Muscle of back (tissue), 11 donors: ENCODE data around the gene SPTY2D1. TPM values are rescaled to one million over a fixed set of nuclear protein-coding genes. Genes with fewer than 3 reads are reported as not detected.

ENCODE experiments used
- DNase-seq, 3 donors: peaks; one replicate each; pipeline versions ENCODE4 v3.0.0 to v3.0.0-alpha.2; 2013
- polyA plus RNA-seq, 10 donors: library from polyadenylated mRNA; unstranded; fragments of 120-200 nt; gene quantifications; one replicate each; pipeline ENCODE4 v1.2.1, GENCODE V29; 2013; ENCODE audit not compliant: insufficient read length in 10 of 10

SPTY2D1 gene
- polyA plus RNA-seq, 10 donors, result 12.6 to 18.7 (median 16.7) TPM

DNA sequence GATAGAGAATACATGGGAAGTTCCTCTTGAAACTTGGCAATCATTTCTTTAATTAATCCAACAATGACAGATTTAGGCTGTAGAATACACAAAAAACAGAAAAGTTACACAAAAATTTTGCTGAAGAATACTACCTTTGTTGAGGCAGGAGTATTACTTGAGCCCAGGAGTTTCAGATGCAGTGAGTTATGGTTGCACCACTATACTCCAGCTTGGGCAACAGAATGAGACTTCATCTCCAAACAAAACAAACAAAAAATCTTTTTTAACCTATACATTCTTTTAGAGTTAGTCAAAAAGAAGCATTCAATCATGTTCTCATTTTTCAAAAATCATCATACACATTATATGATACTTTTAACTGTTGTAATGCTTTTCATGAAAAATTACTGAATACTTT lies 67.7 kb downstream of the SPTY2D1 start:
- DNase-seq, result no peak

DNA sequence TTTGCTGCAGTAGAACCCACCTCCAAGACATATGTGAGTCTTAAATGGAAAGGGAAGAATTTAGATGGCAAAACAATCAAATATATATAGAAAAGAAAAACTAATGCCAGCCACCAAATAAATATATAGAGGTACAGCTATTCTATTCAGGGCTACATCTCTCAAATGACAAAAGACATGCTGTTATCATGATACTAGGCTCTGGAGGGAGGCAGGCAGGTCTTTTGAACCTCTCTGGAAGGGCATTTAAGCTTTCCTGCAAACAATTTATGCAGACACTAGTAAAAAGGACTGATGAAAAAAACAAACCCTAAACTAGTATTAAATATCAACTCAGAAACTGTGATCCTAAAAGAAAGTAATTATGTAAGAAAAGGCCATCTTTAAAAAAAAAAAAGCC lies 70.0 kb downstream of the SPTY2D1 start:
- DNase-seq, result no peak

DNA sequence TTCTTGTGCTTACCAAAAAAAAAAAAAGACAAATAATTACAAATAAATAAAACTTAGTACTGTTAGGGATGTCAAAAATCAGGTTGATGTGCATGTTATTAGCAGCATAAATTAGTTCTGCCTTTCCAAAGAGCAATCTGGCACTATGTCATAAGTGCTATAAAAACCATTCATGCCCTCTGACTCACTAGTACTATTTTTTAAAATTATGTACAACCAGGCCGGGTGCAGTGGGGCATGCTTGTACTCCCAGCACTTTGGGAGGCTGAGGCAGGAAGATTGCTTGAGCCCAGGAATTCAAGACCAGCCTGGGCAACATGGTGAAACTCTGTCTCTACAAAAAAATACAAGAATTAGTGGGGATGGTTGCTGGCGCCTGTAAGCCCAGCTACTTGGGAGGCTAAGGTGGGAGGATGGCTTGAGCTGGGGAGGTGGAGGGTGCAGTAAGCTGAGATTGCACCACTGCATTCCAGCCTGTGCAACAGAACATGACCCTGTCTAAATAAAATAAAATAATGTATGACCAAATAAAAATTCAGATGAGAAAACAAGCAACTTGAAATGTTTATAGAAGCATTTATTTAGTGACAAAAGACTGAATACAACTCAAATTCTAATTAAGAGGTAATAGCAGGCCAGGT lies 70.9 kb downstream of the SPTY2D1 start:
- no peak for DNase-seq

Other genes starting within 250 kb of the SPTY2D1 start
- 100 to 1,000 TPM; 523 to 867 (median 649) TPM for gene LDHA, start 239.8 kb downstream of the SPTY2D1 start, polyA plus RNA-seq
- gene LDHC, start 222.0 kb downstream of the SPTY2D1 start, polyA plus RNA-seq, result 1 to 10 TPM in 2 of 10 donors, under 1 TPM in 1, not detected in 7; 0.76 to 1.3 (median 1.1) TPM
- under 1 TPM; 0.10 to 0.40 (median 0.26) TPM for gene LDHAL6A, start 178.5 kb downstream of the SPTY2D1 start, polyA plus RNA-seq
- 100 to 1,000 TPM in 5 of 10 donors, 10 to 100 TPM in 5; 90.7 to 112 (median 101) TPM for gene TSG101, start 107.4 kb downstream of the SPTY2D1 start, polyA plus RNA-seq
- gene UEVLD, start 45.6 kb downstream of the SPTY2D1 start, polyA plus RNA-seq, result 10 to 100 TPM; 10.3 to 16.4 (median 13.1) TPM
- 10 to 100 TPM in 1 of 10 donors, 1 to 10 TPM in 9; 2.6 to 10.5 (median 4.4) TPM for gene MISFA, start 34.6 kb downstream of the SPTY2D1 start, polyA plus RNA-seq
- 1 to 10 TPM; 1.8 to 3.6 (median 3.0) TPM for gene TMEM86A, start 64.4 kb upstream of the SPTY2D1 start, polyA plus RNA-seq
- gene IGSF22, start 91.8 kb upstream of the SPTY2D1 start, polyA plus RNA-seq, result 10 to 100 TPM in 3 of 10 donors, 1 to 10 TPM in 6, under 1 TPM in 1; 0.72 to 11.4 (median 7.9) TPM
- 1 to 10 TPM in 1 of 10 donors, under 1 TPM in 9; 0.17 to 4.6 (median 0.22) TPM for gene PTPN5, start 157.5 kb upstream of the SPTY2D1 start, polyA plus RNA-seq